ENCODE results near the gene NUPR2.
"Not testable (repeated sequence)": the region's sequence is repeated elsewhere in the genome, so short reads cannot be mapped to it uniquely, and the experiment has no call there.

The NUPR2 gene

DNA sequence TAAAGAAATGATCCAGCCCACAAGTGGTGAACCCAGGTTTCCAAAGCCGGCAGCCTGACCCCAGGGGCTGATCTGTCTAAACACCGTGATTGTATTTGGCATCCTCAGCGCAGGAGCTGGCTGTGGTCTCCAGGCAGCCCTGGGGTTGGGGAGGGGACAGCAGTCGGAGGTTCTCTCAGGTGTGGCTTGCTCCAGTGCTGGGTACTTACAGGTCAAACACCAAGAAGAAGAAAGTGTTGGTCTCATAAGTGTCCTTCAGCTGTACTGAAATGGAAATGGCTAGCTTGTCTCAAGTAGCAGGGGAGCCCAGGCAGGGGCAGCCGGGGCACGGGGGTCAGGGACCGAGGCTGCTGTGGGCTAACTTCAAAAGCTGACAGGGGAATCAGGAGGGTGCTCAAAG is 29.5 kb downstream of the NUPR2 start:
- Histone ChIP-seq H3K9ac (ENCODE audit: low read length) (no peak overlapping the region), H3K27ac (ENCODE audit: low read depth, low read length) (no peak overlapping the region), H3K36me3 (ENCODE audit: control insufficient read depth, insufficient read depth, low read length) (0 out of 2 replicates have a peak, but pooled peaks cover 3% of the 10 kb centered on the region), H3K27me3 (ENCODE audit: control insufficient read depth, insufficient read depth, low read length) (no peaks in the 10 kb centered on the region), H3K4me1 (ENCODE audit: control insufficient read depth, insufficient read depth, low read length) (no peaks in the 10 kb centered on the region), H3K9me3 (ENCODE audit: control insufficient read depth, insufficient read depth, low read depth, low read length) (no peaks in the 10 kb centered on the region), H3K4me3 (ENCODE audit: low read depth, low read length) (no peak overlapping the region)

DNA sequence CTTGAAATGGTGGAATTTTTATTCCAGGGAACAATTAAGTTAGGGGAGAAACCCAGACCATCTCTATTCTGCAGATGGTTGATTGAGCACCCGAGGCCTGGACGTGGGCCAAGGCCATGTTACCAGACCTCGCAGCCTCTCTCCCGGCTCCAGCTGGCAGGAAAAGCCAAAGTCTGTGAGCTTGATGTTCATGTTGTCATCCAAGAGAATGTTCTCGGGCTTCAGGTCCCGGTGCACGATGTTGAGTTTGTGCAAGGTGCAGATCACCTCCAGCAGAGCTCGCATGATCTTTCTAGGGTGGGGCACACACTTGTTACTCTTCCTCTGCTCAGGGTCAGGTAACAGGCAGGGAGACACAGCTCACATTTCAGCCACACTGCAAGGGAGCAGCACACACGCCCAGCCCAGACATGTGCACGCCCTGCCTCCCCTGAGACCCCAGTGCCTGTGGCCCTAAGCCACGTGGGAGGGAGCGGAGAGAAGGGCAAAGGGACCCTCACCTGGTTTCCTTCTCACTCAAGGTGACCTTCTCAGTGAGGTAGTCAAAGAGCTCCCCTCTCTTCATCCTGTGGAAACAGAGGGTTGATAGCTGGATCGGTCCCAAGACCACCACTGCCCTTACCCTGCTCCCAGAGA is 32.9 kb downstream of the NUPR2 start:
- no peaks in the 10 kb centered on the region for H3K4me1 ChIP-seq (ENCODE audit: control insufficient read depth, insufficient read depth, low read length)
- H3K36me3 ChIP-seq (ENCODE audit: control insufficient read depth, insufficient read depth, low read length) = peaks cover 20% of the 10 kb centered on the region
- no peak overlapping the region for H3K27ac ChIP-seq (ENCODE audit: low read depth, low read length)
- no peak overlapping the region for H3K9ac ChIP-seq (ENCODE audit: low read length)
- H3K27me3 ChIP-seq (ENCODE audit: control insufficient read depth, insufficient read depth, low read length) = no peaks in the 10 kb centered on the region
- H3K9me3 ChIP-seq (ENCODE audit: control insufficient read depth, insufficient read depth, low read depth, low read length) = no peaks in the 10 kb centered on the region
- H3K4me3 ChIP-seq (ENCODE audit: low read depth, low read length) = no peak overlapping the region

DNA sequence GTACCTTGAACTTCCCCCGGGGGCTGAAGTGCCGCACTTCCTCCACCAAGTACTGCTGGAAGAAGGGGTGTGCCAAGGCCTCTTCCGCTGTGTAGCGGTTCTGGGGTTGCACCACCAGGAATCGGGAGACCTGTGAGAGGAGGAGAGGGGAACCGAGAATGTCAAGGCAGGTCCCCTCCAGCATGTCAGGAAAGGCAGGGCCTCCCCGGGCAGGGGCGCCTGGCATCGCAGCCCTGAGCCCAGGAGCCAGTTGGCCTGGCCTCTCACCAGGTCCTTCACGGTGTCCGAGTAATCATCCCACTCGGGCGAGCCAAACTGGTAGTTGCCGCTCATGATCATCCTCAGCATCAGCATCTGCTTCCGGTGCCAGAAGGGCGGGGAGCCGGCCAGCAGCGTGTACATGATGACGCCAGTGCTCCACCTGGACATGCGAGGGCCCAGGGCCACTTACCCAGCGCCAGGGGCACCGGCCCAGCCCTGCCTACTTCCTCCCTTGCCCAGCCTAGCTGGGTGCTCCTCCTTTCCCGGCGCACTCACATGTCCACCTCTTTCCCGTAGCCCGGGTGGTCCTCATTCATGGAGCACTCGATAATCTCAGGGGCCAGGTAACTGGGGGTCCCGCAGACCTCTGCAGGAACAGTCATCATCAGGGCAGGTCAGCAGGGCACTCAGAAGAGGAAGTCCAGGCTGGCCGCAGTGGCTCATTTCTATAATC is 34.4 kb downstream of the NUPR2 start:
- H3K27ac ChIP-seq (ENCODE audit: low read depth, low read length) = no peak overlapping the region
- no peak overlapping the region for H3K9ac ChIP-seq (ENCODE audit: low read length)

DNA sequence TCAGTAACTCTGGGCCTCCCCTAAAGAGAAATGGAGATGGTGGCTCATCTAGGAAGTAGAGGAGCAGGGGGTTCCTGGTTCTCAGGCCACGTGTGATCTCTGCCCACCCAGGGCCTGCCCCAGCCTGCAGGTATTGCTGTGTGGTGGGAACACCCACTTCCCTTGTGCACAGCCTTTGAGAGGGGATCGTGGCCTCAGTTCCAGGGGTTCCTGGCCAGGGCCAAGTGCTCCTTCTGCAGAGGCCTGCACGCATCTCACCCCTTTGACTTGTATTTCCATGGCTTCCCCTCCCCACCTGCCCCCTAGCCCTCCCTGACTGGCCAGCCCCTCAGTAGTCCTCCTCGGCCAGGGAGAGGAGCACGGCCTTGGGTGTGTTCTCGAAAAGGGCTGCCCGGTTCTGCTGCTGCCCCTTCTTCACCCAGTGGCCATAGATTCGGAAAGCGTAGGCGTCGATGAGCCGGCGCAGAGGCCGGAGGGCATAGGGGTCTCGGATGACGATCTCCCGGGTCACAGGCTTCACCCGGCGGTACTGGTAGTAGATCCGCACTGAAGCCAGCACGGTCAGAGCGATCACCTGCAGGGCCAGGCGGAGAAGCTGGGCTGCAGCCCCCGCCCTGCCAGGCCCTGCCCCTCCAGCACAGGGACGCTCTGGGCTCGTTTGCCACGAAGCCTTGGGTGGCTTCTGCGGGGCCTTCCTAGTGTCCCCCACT is 35.3 kb downstream of the NUPR2 start:
- not testable (repeated sequence) for H3K4me3 ChIP-seq (ENCODE audit: low read depth, low read length); H3K9me3 ChIP-seq (ENCODE audit: control insufficient read depth, insufficient read depth, low read depth, low read length); H3K9ac ChIP-seq (ENCODE audit: low read length); H3K4me1 ChIP-seq (ENCODE audit: control insufficient read depth, insufficient read depth, low read length); H3K27me3 ChIP-seq (ENCODE audit: control insufficient read depth, insufficient read depth, low read length); H3K27ac ChIP-seq (ENCODE audit: low read depth, low read length)
- peaks cover 34% of the 10 kb centered on the region for H3K36me3 ChIP-seq (ENCODE audit: control insufficient read depth, insufficient read depth, low read length)

More for the DNA sequence above, 34.4 kb downstream of the NUPR2 start:
- peaks cover 29% of the 10 kb centered on the region for H3K36me3 ChIP-seq (ENCODE audit: control insufficient read depth, insufficient read depth, low read length)
- H3K27me3 ChIP-seq (ENCODE audit: control insufficient read depth, insufficient read depth, low read length) = no peaks in the 10 kb centered on the region
- H3K4me1 ChIP-seq (ENCODE audit: control insufficient read depth, insufficient read depth, low read length) = no peaks in the 10 kb centered on the region
- H3K9me3 ChIP-seq (ENCODE audit: control insufficient read depth, insufficient read depth, low read depth, low read length) = no peaks in the 10 kb centered on the region
- H3K4me3 ChIP-seq (ENCODE audit: low read depth, low read length) = no peak overlapping the region

- H3K4me3 ChIP-seq (ENCODE audit: low read depth, low read length) = no peak overlapping the region
Observed at GRCh38 chr7:56079450-56080185, 36.6 kb downstream of the NUPR2 start.

DNA sequence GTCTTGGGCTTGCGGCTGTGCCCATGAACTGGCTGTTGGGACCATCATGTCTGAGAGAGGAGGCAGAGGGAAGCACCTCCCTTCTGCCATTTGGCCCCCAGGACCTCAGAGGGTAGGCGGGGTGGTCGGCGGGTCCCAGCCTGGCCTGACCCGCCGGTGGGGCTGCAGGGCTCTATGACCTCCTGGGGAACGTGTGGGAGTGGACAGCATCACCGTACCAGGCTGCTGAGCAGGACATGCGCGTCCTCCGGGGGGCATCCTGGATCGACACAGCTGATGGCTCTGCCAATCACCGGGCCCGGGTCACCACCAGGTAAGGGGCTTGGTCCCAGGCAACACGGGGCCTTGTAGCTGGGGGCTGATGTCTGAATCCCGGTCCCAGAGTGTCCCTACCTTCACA is 38.0 kb downstream of the NUPR2 start:
- Histone ChIP-seq H3K9ac (ENCODE audit: low read length) (no peak overlapping the region), H3K9me3 (ENCODE audit: control insufficient read depth, insufficient read depth, low read depth, low read length) (no peaks in the 10 kb centered on the region), H3K4me3 (ENCODE audit: low read depth, low read length) (no peak overlapping the region), H3K36me3 (ENCODE audit: control insufficient read depth, insufficient read depth, low read length) (peaks cover 32% of the 10 kb centered on the region), H3K27me3 (ENCODE audit: control insufficient read depth, insufficient read depth, low read length) (no peaks in the 10 kb centered on the region), H3K27ac (ENCODE audit: low read depth, low read length) (no peak overlapping the region), H3K4me1 (ENCODE audit: control insufficient read depth, insufficient read depth, low read length) (no peaks in the 10 kb centered on the region; the same call in 1 of the 2 replicates)

More at GRCh38 chr7:56079450-56080185, 36.6 kb downstream of the NUPR2 start:
- no peaks in the 10 kb centered on the region for H3K27me3 ChIP-seq (ENCODE audit: control insufficient read depth, insufficient read depth, low read length)
- H3K27ac ChIP-seq (ENCODE audit: low read depth, low read length) = no peak overlapping the region
- no peaks in the 10 kb centered on the region for H3K9me3 ChIP-seq (ENCODE audit: control insufficient read depth, insufficient read depth, low read depth, low read length)
- H3K36me3 ChIP-seq (ENCODE audit: control insufficient read depth, insufficient read depth, low read length) = peaks cover 31% of the 10 kb centered on the region
- H3K4me1 ChIP-seq (ENCODE audit: control insufficient read depth, insufficient read depth, low read length) = no peaks in the 10 kb centered on the region
- no peak overlapping the region for H3K9ac ChIP-seq (ENCODE audit: low read length)

GRCh38 chr7:56077681-56078080 is 38.5 kb downstream of the NUPR2 start:
- Histone ChIP-seq H3K9me3 (ENCODE audit: control insufficient read depth, insufficient read depth, low read depth, low read length) (no peaks in the 10 kb centered on the region), H3K36me3 (ENCODE audit: control insufficient read depth, insufficient read depth, low read length) (peaks cover 37% of the 10 kb centered on the region), H3K27ac (ENCODE audit: low read depth, low read length) (no peak overlapping the region), H3K4me3 (ENCODE audit: low read depth, low read length) (no peak overlapping the region), H3K4me1 (ENCODE audit: control insufficient read depth, insufficient read depth, low read length) (no peaks in the 10 kb centered on the region; the same call in 1 of the 2 replicates), H3K27me3 (ENCODE audit: control insufficient read depth, insufficient read depth, low read length) (no peaks in the 10 kb centered on the region), H3K9ac (ENCODE audit: low read length) (no peak overlapping the region)

DNA sequence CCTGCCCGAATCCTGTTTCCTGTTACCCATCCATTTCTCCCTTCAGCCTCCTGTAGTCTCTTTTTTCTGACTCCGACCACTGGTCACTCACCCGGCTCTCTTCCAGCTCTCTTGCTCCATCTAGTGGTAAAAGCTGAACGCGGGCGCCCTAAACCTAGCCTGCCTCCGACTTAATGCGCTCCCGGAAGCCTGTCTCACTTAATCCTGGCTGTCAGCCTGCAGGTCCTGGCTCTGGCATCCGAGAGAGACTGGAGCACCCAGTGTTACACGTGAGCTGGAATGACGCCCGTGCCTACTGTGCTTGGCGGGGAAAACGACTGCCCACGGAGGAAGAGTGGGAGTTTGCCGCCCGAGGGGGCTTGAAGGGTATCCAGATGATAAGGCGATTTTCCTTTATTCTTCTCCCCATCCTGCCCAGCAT is 41.8 kb downstream of the NUPR2 start:
- Histone ChIP-seq H3K27me3 (ENCODE audit: control insufficient read depth, insufficient read depth, low read length) (no peaks in the 10 kb centered on the region), H3K27ac (ENCODE audit: low read depth, low read length) (no peak overlapping the region), H3K4me1 (ENCODE audit: control insufficient read depth, insufficient read depth, low read length) (no peaks in the 10 kb centered on the region; the same call in 1 of the 2 replicates), H3K4me3 (ENCODE audit: low read depth, low read length) (no peak overlapping the region), H3K9ac (ENCODE audit: low read length) (no peak overlapping the region), H3K9me3 (ENCODE audit: control insufficient read depth, insufficient read depth, low read depth, low read length) (no peaks in the 10 kb centered on the region), H3K36me3 (ENCODE audit: control insufficient read depth, insufficient read depth, low read length) (peaks cover 44% of the 10 kb centered on the region)

DNA sequence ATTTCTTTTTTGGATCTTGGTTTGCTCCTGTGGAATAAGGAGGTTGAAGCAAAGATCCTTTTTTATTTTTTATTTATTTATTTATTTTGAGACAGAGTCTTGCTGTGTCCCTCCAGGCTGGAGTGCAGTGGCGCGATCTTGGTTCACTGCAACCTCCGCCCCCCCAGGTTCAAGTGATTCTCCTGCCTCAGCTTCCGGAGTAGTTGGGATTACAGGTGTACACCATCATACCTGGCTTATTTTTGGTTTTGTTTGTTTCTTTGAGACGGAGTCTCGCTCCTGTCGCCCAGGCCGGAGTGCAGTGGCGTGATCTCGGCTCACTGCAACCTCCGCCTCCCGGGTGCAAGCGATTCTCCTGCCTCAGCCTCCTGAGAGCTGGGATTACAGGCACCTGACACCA is 49.8 kb downstream of the NUPR2 start:
- H3K36me3 ChIP-seq (ENCODE audit: control insufficient read depth, insufficient read depth, low read length) = peaks cover 50% of the 10 kb centered on the region
- not testable (repeated sequence) for H3K27me3 ChIP-seq (ENCODE audit: control insufficient read depth, insufficient read depth, low read length); H3K9me3 ChIP-seq (ENCODE audit: control insufficient read depth, insufficient read depth, low read depth, low read length); H3K9ac ChIP-seq (ENCODE audit: low read length); H3K27ac ChIP-seq (ENCODE audit: low read depth, low read length); H3K4me1 ChIP-seq (ENCODE audit: control insufficient read depth, insufficient read depth, low read length); H3K4me3 ChIP-seq (ENCODE audit: low read depth, low read length)
